ENCODE data around the gene ZBTB9. TPM values are rescaled to one million over a fixed set of nuclear protein-coding genes. Genes with fewer than 3 reads are reported as not detected.

ZBTB9 gene
- total RNA-seq, 1 experiment from 2014 or later: 18.1 TPM

- CTCF ChIA-PET: interaction anchor here (0.9 to 1.2 kb wide), 2 partner anchors 11 to 89 kb away, joined by 3 to 4 read pairs; partner anchors contain the start of gene BAK1
- Mint-ChIP-seq H3K4me3 (ENCODE audit: low read depth, unreplicated experiment) (no peak overlapping the region), H3K36me3 (ENCODE audit: insufficient read depth, unreplicated experiment) (no peaks in the 10 kb centered on the region), H3K27me3 (ENCODE audit: unreplicated experiment) (peaks cover 46% of the 10 kb centered on the region), H3K27ac (ENCODE audit: unreplicated experiment) (no peak overlapping the region), H3K4me1 (ENCODE audit: low read depth, unreplicated experiment) (no peaks in the 10 kb centered on the region), H3K9me3 (ENCODE audit: low read depth, unreplicated experiment) (no peaks in the 10 kb centered on the region)
- BruUV-seq (replicated peaks): no TSS peak
- TF ChIP-seq CTCF (IDR thresholded peaks at IDR 0.05; ENCODE audit: unreplicated experiment): no peak
- intact Hi-C loops (cut with micrococcal nuclease; ENCODE audit: unreplicated experiment): no loop called here
- no peak for DNase-seq
Measured at GRCh38 chr6:33490621-33491020, 36.2 kb downstream of the ZBTB9 start.

- no peak for DNase-seq
- no peaks in the 10 kb centered on the region for H3K9me3 Mint-ChIP-seq (ENCODE audit: low read depth, unreplicated experiment)
- no TSS peak for BruUV-seq (replicated peaks)
- CTCF ChIA-PET: no interaction called here
- intact Hi-C loops (cut with micrococcal nuclease; ENCODE audit: unreplicated experiment): no loop called here
- no peak overlapping the region for H3K4me3 Mint-ChIP-seq (ENCODE audit: low read depth, unreplicated experiment)
- H3K4me1 Mint-ChIP-seq (ENCODE audit: low read depth, unreplicated experiment): no peaks in the 10 kb centered on the region
- H3K27ac Mint-ChIP-seq (ENCODE audit: unreplicated experiment): no peak overlapping the region
- H3K27me3 Mint-ChIP-seq (ENCODE audit: unreplicated experiment): peaks cover 51% of the 10 kb centered on the region
- TF ChIP-seq CTCF (IDR thresholded peaks at IDR 0.05; ENCODE audit: unreplicated experiment): no peak
- H3K36me3 Mint-ChIP-seq (ENCODE audit: insufficient read depth, unreplicated experiment): no peaks in the 10 kb centered on the region
Measured at GRCh38 chr6:33492093-33492492, 37.7 kb downstream of the ZBTB9 start.

- BruUV-seq (replicated peaks): no TSS peak
- Mint-ChIP-seq H3K27me3 (ENCODE audit: unreplicated experiment) (peaks cover 46% of the 10 kb centered on the region), H3K36me3 (ENCODE audit: insufficient read depth, unreplicated experiment) (no peaks in the 10 kb centered on the region), H3K9me3 (ENCODE audit: low read depth, unreplicated experiment) (peaks cover 3% of the 10 kb centered on the region), H3K27ac (ENCODE audit: unreplicated experiment) (no peak overlapping the region), H3K4me1 (ENCODE audit: low read depth, unreplicated experiment) (no peaks in the 10 kb centered on the region), H3K4me3 (ENCODE audit: low read depth, unreplicated experiment) (no peak overlapping the region)
- no peak for DNase-seq
- no peak for TF ChIP-seq CTCF (IDR thresholded peaks at IDR 0.05; ENCODE audit: unreplicated experiment)
- CTCF ChIA-PET: no interaction called here
- intact Hi-C loops (cut with micrococcal nuclease; ENCODE audit: unreplicated experiment): no loop called here
Measured at GRCh38 chr6:33497157-33497556, 42.8 kb downstream of the ZBTB9 start.

- CTCF ChIA-PET: no interaction called here
- H3K4me1 Mint-ChIP-seq (ENCODE audit: low read depth, unreplicated experiment): peaks cover 12% of the 10 kb centered on the region
- no peaks in the 10 kb centered on the region for H3K36me3 Mint-ChIP-seq (ENCODE audit: insufficient read depth, unreplicated experiment)
- no peak for DNase-seq
- H3K27me3 Mint-ChIP-seq (ENCODE audit: unreplicated experiment): peaks cover 16% of the 10 kb centered on the region
- H3K4me3 Mint-ChIP-seq (ENCODE audit: low read depth, unreplicated experiment): no peak overlapping the region
- peaks cover 3% of the 10 kb centered on the region for H3K9me3 Mint-ChIP-seq (ENCODE audit: low read depth, unreplicated experiment)
- intact Hi-C loops (cut with micrococcal nuclease; ENCODE audit: unreplicated experiment): no loop called here
- no peak overlapping the region for H3K27ac Mint-ChIP-seq (ENCODE audit: unreplicated experiment)
- no TSS peak for BruUV-seq (replicated peaks)
- TF ChIP-seq CTCF (IDR thresholded peaks at IDR 0.05; ENCODE audit: unreplicated experiment): no peak
Measured at GRCh38 chr6:33502486-33502885, 48.1 kb downstream of the ZBTB9 start.

Measured in Calu3 (cell line).